ENCODE results near the gene ARL2BP.
"Not testable (repeated sequence)": the region's sequence is repeated elsewhere in the genome, so short reads cannot be mapped to it uniquely, and the experiment has no call there.

Gene ARL2BP

DNA sequence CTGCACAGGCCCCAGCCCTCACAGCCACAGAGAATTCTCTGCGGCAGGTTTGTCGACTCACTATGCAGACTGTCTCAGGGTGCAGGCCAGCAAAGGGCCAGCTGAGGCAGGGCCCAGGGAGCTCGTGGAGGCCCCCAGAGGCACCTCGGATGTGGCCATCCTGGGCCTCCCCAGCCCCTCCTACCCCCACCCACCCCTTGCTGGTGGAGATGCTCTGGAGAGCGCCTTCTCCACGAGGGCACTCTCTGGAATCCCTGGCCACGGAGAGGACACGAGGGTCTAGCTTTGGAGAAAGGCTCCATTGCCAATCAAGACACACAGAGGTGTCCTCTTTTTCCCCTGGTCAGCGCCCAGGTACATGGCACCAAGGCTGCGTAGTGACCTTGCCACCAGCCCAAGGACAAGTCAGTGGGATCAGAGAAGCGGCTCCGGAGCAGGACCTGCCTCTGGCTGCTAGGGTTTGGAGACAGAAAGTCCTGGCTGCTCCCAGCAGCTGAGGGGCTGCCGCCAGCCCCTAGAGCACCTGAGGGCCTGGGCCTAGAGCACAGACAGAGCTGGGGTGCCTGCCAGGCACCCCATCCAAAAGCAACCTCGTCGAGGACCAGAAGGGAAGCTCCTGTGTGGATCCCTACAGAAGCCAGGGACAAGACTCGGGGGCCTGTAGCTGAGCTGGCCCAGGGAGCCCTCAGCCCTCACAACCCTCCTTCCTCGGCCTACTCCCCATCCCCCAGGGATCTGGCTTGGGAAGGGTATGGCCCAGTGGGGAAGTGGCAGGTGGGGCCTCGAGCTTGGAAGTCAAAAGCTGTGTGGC lies 18.7 kb downstream of the ARL2BP start:
- no peak for DNase-seq (ENCODE audit: low read depth in 2 of 2)

DNA sequence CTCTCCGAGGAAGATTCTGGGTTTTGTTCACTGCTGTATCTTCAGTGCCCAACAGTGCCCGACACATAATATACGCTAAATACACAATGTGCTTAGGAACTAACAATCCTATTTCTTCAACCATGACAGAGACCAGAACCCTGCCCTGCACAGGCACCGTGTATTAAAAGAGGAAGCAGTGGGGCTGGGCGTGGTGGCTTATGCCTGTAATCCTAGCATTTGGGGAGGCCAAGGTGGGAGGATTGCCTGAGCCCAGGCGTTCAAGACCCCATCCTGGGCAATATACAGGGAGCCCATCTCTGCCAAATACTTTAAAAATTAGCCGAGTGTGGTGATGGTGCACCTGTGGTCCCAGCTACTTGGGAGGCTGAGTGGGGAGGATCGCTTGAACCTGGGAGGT lies 19.3 kb downstream of the ARL2BP start:
- no peak for DNase-seq (ENCODE audit: low read depth in 2 of 2)

DNA sequence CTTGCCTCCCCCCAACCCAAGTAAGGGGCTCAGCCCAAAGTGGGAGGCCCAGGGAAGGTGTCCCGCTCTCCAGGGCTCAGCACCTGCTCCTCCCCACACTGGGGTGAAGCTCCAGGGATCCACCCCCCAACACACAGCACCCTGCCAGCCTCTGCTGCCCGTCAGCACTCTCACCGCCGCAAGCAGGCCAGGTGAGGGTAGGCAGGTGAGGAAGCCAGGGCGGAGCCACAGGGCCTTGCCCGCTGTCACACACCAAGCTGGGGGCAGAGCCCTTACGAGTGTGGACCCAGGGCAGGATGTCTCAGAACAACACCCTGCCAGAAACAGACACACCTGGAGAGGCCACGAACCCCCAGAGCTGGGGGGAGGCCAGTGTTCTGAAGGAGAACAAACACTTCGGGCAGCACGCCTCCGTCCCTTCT lies 19.9 kb downstream of the ARL2BP start:
- no peak for DNase-seq (ENCODE audit: low read depth in 2 of 2)

DNA sequence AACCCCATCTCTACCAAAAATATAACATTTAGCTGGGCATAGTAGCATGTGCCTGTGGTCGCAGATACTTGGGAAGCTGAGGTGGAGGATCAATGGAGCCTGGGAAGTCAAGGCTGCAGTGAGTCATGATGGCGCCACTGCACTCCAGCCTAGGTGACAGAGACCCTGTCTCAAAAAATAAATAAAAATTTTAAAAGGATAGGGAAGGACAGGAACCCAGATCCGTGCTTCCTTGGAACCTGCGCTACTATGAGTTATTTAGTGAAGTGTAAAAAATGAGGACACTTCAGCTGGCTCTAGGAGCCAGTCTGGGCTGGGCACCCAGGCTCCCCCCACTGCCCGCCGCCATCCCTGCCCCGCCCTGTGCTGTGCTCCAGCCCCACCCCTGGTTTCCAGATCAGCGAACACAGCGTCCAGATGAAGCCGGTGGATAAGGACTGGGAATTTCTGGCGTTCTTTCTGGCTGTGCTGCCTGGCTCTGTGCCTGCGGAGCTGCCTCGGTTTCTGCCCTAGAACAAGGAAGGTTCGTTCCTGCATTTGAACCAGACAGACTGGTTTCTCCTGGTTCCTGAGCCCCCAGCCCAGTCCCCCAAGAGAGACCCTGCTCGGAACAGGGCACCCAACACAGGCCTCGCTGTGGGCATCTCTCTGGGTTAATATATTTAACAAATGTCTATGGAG lies 20.9 kb downstream of the ARL2BP start:
- DNase-seq (ENCODE audit: low read depth in 2 of 2): no peak

DNA sequence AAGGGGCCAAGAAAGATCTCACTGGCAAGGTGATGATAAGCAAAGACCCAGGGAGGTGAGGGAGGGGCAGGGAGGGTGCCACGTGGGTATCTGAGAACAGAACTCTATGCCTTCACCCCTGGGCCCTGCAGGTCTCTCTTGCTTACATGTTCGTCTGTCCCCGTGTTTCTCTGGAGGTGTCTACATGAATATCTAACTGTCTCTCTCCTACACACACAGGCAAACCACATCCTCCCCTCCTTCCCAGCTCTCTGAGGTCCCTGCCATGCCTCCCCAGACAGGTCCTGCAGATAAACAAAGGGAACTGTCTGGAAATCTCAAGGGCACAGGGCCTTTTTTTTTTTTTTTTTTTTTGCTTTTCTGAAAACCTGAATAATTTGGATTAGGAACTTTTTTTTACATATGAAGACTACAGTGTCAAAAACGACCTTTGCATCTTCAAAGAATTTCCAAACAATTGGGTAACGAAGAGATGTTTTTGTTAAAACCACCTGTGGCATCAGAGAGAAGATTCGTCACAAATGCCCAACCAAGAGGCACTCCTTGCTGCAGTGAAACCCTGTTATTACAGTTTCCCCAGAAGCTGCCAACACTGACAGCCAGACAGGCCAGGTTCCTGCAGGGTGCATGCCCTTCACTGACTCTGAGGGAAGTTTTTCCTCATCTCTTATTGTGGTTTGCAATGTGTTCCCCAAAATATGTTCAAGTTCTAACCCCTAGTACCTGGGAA lies 21.6 kb downstream of the ARL2BP start:
- no peak for DNase-seq (ENCODE audit: low read depth in 2 of 2)

DNA sequence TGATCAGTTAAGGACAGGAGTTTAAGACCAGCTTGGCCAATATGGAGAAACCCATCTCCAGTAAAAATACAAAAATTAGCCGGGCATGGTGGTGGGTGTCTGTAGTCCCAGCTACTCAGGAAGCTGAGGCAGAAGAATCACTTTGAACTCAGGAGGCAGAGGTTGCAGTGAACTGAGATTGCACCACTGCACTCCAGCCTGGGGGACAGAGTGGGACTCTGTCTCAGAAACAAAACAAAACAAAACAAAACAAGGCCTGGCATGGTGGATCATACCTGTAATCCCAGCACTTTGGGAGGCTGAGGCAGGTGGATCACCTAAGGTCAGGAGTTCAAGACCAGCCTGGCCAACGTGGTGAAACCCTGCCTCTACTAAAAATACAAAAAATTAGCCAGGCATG lies 22.3 kb downstream of the ARL2BP start:
- DNase-seq (ENCODE audit: low read depth in 2 of 2): not testable (repeated sequence)

DNA sequence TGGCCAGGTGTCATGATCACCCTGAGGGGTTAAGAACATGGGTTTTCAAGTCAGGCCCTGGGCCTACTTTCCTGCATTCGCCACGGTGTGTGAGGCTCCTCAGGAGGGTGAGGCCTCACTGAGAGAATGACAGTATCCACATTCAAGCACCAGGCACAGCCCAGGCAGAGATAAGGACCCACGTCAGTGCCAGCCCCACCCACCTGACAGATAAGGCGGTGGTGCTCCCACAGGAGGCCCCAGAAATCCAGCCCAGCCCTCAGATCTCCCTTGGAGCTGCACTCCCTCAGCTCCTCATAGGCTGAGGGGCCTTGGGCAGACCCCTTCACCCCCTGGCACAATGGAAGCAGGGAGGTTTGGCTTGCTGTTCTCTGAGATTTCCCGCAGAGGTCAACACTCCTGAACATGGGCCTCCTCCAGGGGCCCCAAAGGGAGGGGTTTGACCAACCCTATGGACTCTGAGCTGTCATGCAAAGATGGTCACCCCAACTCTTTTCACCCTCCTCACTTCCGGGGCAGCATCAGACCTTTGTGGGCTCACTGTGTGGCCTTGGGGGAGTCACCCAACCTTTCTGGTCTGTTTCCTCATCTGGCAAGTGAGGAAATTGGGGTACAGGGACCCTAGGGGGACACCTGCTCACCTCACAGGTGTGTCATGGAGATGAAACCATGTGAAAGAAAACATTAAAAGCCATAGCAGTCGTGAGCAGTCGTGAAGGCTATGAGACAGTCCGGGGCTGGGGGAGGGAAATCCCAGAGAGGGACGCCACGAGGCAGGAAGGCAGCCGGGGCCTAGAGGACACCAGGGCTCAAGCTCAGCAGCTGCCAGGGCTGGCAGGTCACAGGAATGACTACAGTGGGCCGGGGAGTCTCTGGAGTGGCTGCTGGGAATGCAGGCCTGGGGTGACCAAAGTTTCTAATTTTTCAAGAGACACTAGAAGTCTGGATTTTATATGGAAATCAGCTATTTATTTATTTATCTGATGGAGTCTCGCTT lies 24.0 kb downstream of the ARL2BP start:
- no peak for DNase-seq (ENCODE audit: low read depth in 2 of 2)

DNA sequence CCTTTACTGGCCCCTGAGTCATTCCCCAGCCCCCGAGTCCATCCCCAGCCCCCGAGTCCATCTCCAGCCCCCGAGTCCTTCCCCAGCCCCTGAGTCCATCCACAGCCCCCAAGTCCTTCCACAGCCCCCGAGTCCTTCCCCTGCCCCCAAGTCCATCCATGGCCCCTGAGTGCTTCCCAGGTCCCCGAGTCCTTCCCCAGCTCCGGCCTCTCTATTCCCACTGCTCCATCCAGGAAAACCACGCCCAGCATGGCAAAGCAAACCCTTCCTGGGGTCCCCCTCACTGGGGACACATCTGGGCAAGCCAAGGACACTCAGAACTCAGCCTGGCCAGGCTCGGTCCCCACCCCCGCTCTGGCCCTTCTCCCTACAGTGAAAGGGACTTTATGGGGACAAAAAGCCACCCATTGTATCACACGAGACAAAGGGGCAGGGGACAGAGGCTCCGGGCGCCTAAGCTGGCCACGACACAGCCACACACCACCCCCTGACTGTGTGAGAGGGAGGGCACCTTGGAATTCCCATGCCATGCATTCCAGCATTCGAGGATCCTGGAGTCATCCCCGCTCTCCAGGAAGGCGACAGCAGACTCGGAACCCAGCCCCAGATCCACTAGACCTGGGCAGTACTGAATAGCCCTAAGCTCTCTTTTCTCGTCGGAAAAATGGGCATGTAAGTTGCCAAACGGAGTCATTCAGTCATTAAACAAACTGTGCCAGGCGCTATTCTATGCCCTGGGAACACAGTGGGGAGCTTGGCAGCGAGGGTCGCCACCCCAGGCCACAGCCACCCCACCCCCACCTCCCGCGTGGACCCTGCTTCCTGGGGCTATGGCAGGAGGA lies 25.4 kb downstream of the ARL2BP start:
- DNase-seq (ENCODE audit: low read depth in 2 of 2): no peak

DNA sequence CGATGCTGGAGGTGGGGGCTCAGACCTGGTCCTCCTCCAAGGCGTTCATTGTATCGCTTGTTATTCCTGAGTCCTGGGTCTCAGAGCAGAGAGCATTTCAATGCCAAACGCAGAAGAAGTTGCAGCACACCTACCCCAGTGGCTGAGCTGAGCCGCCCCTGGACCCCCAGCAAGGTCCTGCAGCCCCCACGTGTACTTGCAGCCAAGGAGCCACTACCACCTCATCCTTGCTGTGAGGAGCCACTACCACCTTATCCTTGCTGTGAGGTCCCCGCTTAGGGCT lies 25.9 kb downstream of the ARL2BP start:
- DNase-seq (ENCODE audit: low read depth in 2 of 2): no peak

DNA sequence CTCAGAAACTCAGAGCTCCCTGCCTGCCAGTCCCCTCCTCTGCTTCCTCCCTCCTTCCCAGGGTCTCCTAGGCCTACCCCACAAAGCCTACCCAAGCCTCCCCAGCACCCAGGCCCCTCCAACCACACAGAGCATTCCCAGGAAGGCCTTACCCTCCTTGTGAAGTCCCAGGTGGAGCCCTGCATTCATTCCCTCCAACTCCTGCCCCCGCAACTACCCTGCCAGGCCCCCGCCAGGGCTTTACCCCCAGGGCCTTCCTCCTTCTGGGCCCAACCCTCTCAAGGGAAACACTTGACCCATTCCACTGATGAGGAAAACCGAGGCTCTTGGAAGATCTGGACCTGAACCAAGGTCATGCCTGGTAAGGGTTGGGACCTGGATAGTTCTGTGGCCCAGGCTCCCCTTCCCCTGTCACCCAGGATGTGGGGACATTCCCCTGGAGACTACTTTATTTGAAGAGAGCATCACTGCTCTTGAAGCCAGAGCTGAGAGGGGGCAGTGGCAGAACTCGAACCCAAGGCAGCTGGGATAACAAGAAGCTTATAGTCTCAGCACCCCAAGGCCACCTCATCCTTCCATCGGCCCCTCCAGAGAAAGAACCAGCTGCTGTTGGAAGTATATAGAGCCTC lies 26.9 kb downstream of the ARL2BP start:
- no peak for DNase-seq (ENCODE audit: low read depth in 2 of 2)

DNA sequence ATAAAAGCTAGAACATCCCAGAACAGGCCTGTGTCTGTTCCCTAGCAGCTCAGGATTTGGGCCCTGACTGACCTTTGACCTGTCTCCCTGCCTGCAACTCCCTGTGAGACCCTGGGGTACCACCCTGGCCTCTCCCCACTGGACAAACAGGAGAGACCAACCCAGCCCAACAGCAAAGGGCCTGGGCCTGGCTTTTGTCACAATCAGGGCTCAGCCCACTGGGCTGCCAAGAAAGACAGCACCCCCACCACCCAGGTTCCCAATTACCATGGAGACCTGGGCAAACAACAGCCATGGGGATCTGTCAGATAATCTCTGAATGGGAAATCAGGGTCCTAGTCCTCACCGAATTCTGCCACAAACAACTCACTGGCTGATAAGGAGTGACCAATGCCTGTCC lies 28.3 kb downstream of the ARL2BP start:
- DNase-seq (ENCODE audit: low read depth in 2 of 2): no peak

DNA sequence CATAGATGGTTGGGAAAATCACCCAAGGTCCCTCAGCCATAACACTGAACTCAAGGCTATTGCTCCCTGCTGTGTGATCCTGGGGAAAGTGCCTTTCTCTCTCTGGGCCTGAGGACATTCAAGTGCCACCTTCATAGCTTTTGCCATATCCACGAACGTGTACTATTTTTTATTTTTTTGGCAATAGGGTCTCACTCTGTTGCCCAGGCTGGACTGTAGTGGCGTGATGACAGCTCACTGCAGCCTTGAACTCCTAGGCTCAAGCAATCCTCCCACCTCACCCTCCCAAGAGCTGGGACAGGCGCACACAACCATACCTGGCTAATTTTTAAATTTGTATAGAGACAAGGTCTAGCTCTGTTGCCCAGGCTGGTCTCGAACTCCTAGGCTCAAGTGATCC lies 28.8 kb downstream of the ARL2BP start:
- DNase-seq (ENCODE audit: low read depth in 2 of 2): no peak

DNA sequence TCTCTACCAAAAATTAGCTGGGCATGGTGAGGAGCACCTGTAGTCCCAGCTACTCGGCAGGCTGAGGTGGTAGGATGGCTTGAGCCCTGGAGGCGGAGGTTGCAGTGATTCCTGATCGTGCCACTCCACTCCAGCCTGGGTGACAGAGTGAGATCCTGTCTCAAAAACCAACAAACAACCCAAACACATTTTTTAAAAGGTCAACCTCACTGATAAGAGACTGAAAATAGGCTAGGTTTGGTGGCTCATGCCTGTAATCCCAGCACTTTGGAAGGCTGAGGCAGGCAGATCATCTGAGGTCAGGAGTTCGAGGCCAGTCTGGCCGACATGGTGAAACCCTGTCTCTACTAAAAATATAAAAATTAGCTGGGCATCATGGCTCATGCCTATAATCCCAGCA lies 30.9 kb downstream of the ARL2BP start:
- DNase-seq (ENCODE audit: low read depth in 2 of 2): not testable (repeated sequence)

DNA sequence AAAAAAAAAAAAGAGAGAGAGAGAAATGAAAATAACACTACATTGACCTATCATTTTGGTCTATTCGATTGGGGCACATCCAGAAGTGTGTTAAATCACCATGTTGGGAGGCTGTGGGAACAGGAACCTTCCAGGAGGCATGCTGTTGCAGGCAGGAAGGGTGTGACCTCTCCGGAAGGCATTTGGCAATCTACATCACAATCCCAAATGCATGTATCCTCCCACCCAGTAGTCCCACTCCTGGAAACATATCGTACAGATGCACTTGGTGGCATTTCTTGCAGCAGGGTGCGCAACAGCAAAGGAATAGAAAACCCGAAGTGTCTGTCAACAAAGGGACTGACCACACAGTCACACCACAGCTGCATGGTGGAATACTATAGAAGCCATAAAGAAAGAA lies 31.5 kb downstream of the ARL2BP start:
- no peak for DNase-seq (ENCODE audit: low read depth in 2 of 2)

DNA sequence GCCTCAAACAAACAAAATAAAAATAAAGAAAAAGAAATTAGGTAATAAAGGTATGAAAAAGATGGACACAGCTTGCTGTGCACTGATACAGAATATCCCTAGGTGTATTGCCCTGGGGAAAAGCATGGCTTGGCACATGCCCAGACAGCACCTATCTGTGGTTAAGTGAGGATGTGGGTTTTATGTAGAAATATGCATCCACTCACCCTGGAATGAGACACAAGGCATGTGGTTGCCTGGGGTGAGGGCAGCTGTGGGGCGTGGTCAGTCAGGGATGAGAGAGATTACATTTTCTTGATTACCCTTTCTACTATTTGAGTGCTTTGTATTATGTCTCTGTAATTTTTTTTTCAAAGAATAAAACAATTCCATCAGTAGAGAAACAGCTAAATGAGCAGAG lies 32.5 kb downstream of the ARL2BP start:
- peak in 1 of 2 donors; percentile 29 for DNase-seq (ENCODE audit: low read depth in 2 of 2)

DNA sequence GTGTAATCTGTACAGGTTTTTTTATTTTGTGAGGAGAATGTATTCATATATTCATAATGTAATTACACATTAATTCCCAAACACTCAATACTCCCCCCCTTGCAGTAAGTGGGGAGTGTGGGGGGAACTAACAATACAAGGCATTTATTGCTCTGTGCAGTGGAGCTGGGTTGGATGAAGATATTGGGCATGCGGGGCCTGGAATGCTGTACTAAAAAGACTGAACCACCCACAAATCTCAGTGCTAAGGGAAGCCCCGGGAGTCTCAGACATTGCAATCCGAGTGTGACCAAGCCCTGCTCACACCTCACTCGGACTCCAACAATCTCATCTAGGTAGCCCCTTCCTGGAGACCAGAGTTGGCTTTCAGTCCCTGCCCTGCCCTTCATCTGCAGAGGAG lies 33.4 kb downstream of the ARL2BP start:
- DNase-seq (ENCODE audit: low read depth in 2 of 2): no peak

DNA sequence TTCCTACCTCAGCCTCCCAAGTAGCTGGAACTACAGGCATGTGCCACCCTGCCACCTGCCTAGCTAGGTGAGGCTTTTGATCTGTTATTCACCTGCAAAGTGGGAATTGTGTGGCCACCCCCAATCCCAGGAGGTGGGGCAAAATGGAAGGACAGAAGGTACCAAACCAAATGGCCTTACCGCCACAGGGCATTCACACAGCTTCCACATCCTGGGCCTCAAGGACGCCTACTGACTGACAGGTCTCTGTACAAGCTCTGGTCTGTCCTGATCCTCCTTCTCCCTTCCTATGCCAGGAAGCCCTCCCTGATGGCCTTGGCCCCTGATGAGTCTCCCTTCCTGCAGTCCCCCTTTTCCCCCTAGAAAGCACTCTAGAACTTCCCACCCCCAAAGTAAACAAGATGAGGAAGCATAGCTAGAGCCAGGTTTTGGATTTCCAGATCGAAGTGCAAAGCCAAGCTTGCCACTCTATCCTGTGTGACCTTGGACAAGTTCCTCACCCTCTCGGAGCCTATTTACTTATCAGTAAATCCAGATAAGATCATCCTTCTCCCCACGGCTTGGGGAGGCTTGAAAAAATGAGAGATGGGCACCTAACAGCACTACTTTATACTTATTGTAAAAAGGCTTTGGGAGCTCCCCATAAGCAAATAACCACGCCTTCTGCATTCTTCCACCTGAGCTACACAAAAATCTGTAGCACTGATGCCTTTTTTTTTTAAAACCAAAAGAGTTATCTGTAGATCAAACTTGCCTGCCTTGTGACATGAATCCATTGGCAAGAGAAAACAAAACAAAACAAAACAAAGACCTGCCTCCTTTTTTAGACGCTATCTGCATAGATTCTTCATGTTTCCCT lies 35.0 kb downstream of the ARL2BP start:
- DNase-seq (ENCODE audit: low read depth in 2 of 2): no peak

DNA sequence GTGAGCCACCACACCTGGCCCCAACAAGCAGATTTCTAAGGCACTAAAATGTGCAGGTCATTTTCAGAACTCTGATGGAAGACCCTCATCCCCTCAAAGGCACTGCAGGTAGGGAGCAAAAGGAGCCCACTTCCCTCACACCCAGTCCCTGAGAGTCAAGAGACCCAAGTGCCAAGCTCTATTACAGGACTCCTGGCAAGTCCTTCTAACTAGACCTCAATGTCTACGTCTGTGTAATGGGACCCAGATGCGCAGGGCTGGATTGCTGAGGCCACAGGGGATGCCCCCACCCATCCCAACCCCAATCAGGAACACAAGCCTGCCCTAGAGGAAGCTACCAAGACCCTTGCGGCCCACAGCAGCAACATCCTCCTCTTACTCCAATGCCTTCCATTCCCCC lies 36.7 kb downstream of the ARL2BP start:
- no peak for DNase-seq (ENCODE audit: low read depth in 2 of 2)

DNA sequence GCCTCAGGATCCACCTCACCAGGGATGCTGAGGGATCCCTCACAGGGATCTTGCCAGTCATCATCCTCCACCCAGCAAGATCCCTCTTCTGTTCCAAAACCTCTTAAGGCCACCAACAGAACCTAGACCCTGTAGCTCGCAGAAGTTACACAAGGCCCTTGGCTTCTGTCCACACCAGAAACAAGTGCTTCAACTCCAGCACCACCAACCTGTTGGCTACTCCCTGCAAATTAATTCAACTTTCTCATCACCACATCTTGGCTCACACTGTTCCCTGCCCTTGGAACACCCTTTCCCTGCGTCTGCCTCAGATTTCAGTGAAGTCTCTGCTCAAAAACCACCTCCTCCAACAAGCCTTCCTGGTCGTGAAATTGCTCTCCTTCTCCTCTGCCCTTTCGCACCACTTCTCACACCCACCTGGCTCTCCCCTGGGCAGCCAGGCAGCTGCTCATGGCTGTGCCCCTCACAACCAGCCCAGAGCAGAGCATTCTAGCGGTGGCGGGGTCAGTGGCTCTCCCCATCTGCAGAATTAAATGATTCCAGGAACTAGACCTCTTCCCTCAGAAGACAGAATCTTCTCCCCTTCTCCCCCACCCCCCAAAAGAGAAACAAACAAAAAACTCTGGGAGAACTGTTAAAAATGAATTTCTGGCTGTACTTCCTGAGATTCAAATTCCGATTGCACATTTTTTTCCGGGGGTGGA lies 37.6 kb downstream of the ARL2BP start:
- DNase-seq (ENCODE audit: low read depth in 2 of 2): no peak
